Measurements from ENCODE around the gene POLDIP3. TPM values are rescaled to one million over a fixed set of nuclear protein-coding genes. Genes with fewer than 3 reads are reported as not detected.
"Not testable (repeated sequence)": the region's sequence is repeated elsewhere in the genome, so short reads cannot be mapped to it uniquely, and the experiment has no call there.

POLDIP3 gene
- polyA plus RNA-seq, 1 donor: 53.9 TPM

- DNase-seq: no peak
These were observed 4.8 kb upstream of the POLDIP3 start for GRCh38 chr22:42619261-42620063.

DNA sequence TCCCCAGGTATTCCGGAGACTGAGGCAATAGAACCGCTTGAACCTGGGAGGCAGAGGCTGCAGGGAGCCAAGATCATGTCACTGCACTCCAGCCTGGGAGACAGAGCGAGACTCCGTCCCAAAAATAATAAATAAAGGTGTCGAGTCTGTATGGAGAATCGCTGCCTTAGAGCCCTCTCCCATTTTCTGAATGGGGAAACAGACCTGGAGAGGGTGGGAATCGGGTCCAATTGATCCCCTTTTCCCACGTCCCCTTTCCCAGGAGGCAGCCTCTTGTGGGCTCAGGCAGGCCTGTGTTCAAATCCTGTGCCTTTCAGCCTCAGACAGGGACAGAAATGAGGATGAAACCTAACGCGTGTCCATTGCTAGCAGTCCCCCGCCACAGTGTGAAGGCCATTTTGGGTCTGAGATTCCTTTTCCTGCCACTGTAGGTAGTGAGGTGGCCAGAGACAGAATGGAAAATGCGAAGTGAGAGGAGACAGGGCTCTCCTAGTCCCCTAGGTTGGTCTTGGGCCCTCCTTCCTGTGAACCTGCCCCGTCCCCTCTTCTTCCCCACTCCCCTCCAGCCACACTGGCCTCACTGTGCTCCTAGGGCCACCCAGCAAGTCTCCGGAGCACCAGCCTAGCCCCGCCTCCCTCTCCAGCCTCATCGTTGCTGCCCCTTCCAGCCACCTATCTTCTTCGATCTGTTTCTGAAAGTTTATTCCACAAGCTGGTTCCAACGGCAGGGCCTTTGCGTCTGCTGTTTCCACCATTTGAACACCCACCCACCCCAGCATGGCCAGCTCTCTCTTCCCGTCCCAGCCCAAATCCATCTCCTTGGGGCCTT, 2.7 kb upstream of the POLDIP3 start:
- DNase-seq: no peak

GRCh38 chr22:42615860-42616175, 1.1 kb upstream of the POLDIP3 start:
- DNase-seq: not testable (repeated sequence)

- peak; percentile 92 for DNase-seq
These were observed 593 bp upstream of the POLDIP3 start for GRCh38 chr22:42615092-42615859.

DNA sequence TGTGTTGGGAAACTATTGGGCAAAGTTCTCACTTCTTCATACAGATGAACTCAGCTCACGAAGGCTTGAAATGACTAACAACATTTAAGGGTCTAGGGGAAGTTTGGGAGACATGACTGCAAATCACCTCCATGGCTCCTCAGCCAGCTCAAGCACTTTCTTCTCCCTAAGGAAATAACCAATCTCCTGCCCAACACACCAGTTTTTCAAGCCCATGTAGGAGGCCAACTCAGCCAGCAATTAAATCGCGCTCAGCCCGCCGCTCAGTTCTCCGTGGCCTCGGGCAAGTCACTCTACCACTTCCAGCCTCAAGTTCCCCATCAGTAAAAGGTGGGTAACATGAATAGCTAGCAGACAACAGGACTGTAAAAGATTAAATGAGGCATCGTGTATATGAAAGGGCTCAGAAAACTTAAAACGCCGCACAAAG, 796 bp downstream of the POLDIP3 start:
- DNase-seq: no peak

DNA sequence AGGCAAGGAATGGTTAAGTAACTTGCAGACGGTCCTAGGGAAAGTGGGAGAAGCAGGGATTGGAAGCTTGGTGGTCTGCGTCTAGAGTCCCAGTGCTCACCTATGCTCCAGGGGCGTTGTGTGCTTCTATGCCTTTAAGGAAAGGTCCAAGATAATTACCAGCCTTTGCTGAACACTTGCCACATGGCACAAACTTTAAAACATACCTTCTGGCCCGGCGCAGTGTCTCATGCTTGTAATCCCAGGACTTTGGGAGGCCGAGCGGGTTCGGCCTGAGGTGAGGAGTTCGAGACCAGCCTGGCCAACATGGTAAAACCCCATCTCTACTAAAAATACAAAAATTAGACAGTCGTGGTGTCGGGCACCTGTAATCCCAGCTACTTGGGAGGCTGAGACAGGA, 2.3 kb downstream of the POLDIP3 start:
- DNase-seq: no peak

- DNase-seq: no peak
These were observed 3.6 kb downstream of the POLDIP3 start for GRCh38 chr22:42611051-42611450.

GRCh38 chr22:42610186-42610585, 4.5 kb downstream of the POLDIP3 start:
- DNase-seq: no peak

- DNase-seq: no peak
These were observed 5.8 kb downstream of the POLDIP3 start for GRCh38 chr22:42608823-42609361.

- no peak for DNase-seq
These were observed 6.4 kb downstream of the POLDIP3 start for GRCh38 chr22:42608136-42608822.

GRCh38 chr22:42607641-42608040, 7.0 kb downstream of the POLDIP3 start:
- not testable (repeated sequence) for DNase-seq

DNA sequence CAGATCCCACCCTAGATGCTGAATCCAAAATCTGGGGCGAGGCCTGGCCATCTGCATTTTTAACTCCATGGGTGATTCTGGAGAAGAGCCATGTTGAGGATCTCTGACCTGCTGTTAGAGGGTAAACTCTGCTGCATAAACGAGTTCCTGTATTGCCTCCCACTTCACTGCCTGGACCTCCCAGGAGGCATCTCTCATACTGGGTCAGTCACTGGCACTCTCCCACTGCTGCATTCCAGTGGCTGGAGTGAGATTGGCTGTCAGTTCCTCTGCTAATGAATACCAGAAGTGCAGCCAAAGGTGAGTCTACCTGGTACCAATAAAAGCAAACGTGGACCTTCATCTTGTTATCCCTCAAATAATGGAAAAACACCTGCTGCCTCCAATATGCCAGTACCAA, 10.3 kb downstream of the POLDIP3 start:
- no peak for DNase-seq

DNA sequence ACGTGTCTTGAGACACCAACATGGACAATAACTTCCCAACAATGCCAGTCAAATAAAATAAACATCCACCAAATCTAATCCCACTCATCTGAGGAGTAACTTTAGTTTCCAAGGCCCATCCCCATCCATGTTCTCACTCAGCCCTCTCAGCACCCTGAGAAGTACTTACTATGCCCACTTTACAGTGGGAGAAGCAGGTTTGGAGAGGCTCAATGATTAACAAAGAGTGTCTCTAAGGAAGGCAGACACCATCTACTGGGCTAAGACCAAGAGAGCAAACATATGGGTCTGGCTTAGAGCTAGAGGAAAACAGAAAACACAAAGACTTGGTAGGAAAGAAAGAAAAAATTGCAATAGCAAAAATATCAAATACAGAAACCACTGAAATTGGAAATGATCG, 11.3 kb downstream of the POLDIP3 start:
- DNase-seq: no peak

DNA sequence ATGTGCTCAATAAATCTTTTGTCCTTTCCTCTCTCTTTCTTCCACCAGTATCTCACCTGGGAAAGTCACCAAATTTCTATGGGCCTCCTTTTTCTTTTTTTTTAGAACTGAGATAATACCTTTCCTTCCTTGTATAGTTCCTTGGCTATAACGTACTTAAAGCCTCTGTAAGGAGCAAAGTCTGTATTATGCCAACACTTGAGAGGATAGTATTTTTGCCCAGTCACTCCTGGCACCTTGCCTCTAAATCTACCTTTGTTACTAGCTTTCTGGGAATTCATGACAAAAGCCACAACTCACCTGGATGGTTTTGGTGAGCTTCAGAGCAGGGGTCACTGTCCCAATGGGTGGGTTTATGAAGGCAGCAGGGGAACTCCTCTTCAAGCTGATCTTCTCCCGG, 12.2 kb downstream of the POLDIP3 start:
- DNase-seq: no peak

DNA sequence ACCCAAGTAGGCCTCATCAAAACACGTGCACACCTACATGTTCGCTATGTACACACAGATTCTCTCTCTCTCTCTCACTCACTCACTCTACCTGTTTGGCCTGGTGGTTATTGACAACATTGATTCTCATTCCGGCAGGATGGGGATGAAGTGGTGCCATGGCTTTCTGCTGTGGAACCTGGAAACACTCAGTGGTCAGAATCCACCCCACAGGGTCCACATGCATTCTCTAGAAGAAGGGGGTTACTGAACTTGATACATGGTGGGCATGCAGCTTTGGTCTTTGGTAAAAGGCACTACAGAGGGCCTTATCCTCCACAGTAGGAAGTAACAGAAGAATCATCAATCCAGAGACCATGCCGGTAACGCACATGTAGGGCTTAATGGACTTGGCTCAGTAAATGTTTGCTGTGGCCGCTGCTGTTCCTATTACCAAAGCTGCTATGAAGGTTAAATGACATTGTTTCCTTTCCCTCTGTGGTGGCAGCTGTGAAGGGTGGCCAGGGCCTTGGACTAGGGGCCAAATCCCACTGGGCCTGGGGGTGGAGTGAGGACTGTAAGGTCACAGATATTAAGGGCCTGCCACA, 12.7 kb downstream of the POLDIP3 start:
- DNase-seq: no peak

GRCh38 chr22:42596863-42597530, 17.7 kb downstream of the POLDIP3 start:
- no peak for DNase-seq

GRCh38 chr22:42596336-42596735, 18.3 kb downstream of the POLDIP3 start:
- DNase-seq: peak; percentile 56

GRCh38 chr22:42595434-42595833, 19.2 kb downstream of the POLDIP3 start:
- no peak for DNase-seq

DNA sequence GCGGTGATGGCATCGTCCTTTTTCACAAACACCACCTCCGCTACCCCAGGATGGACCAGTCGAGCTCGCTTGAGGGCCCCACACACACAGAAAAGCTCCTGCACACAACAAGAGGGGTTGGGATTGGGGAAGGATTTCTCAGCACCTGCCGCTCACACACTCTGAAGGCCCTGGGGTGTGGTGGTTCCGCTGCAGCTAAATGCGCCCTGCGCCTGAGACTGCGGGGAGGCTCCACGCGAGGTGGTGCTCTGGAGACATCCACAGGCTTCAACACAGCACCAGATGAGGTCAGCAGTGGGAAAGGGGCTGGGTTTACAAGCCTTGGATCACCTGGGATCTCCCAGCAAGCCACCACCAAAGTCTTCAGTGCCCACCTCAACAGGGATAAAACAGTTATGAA, 22.7 kb downstream of the POLDIP3 start:
- DNase-seq: no peak

GRCh38 chr22:42587588-42588175, 27.0 kb downstream of the POLDIP3 start:
- no peak for DNase-seq

DNA sequence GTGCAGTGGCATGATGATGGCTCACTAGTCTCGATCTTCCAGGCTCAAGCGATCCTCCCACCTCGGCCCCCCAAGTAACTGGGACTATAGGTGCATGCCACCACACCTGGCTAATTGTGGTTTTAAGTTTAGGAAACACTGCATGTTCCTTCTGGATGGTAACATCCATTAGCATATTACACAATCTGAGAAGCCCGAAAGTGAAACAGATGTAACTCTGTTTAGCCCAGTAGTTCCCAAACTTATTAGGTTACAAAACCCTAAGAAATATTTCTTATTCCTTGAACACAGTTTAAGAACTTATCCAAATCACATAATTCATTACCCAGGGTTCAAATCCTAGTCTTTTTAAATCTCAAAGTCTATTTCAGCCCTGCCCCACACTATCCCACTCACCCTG, 28.3 kb downstream of the POLDIP3 start:
- DNase-seq: no peak

All from hindlimb muscle (tissue), 1 donor.